LNCaP clone FGC (cell line): ENCODE data around the gene RUNX2.

Experiments used
- DNase-seq: peaks from one replicate; pipeline ENCODE4 v3.0.0-alpha.2; 2011; ENCODE audit warnings: low read depth
- H3K4me3 ChIP-seq: 2 replicates; pipeline ENCODE4 v1.5.1; 2011; ENCODE audit warnings: mild to moderate bottlenecking, low read depth, low read length, control low read depth
- CTCF ChIP-seq: IDR thresholded peaks from 2 replicates; pipeline ENCODE4 v1.5.1; 2012; ENCODE audit warnings: mild to moderate bottlenecking; ENCODE audit not compliant: control insufficient read depth, insufficient read depth; ENCODE audit errors: extremely low read depth

RUNX2 gene

GRCh38 chr6:45650524-45651135 lies 322.5 kb downstream of the RUNX2 start:
- no peak overlapping the region for H3K4me3 ChIP-seq
- no peak for TF ChIP-seq CTCF
- no peak for DNase-seq

- DNase-seq = no peak
- H3K4me3 ChIP-seq = no peak overlapping the region
- TF ChIP-seq CTCF = no peak
Observed at GRCh38 chr6:45651301-45651700, 323.2 kb downstream of the RUNX2 start.

- TF ChIP-seq CTCF = no peak
- DNase-seq = no peak
- H3K4me3 ChIP-seq = no peak overlapping the region
Observed at GRCh38 chr6:45652416-45652815, 324.3 kb downstream of the RUNX2 start.

GRCh38 chr6:45653117-45653883 lies 325.2 kb downstream of the RUNX2 start:
- no peak for TF ChIP-seq CTCF
- no peak overlapping the region for H3K4me3 ChIP-seq
- no peak for DNase-seq

GRCh38 chr6:45654673-45655072 lies 326.5 kb downstream of the RUNX2 start:
- no peak for DNase-seq
- no peak for TF ChIP-seq CTCF
- H3K4me3 ChIP-seq = no peak overlapping the region

- no peak for TF ChIP-seq CTCF
- no peak overlapping the region for H3K4me3 ChIP-seq
- no peak for DNase-seq
Observed at GRCh38 chr6:45655745-45656476, 327.8 kb downstream of the RUNX2 start.

GRCh38 chr6:45657226-45657625 lies 329.1 kb downstream of the RUNX2 start:
- TF ChIP-seq CTCF = no peak
- no peak overlapping the region for H3K4me3 ChIP-seq
- DNase-seq = no peak
